RPMI7951 (cell line): Measurements from ENCODE around the gene VAT1L. TPM values are rescaled to one million over a fixed set of nuclear protein-coding genes. Genes with fewer than 3 reads are reported as not detected.

Experiments
- DNase-seq: peaks from one replicate; pipeline ENCODE4 v3.0.0-alpha.2; 2012; ENCODE audit warnings: low read depth
- total RNA-seq: library from RNA; depleted of rRNA; stranded (reverse); fragments of >200 nt; shearing (Covaris generic); gene quantifications from 2 replicates; pipeline ENCODE4 v1.2.3, GENCODE V29; 2014

Gene VAT1L
- total RNA-seq, 1 experiment from 2014 or later, result 62.0 TPM

- no peak for DNase-seq
These were observed 79.7 kb downstream of the VAT1L start for GRCh38 chr16:77868052-77868451.

- peak; percentile 34 for DNase-seq
These were observed 80.1 kb downstream of the VAT1L start for GRCh38 chr16:77868478-77868877.

GRCh38 chr16:77869997-77870813 lies 81.8 kb downstream of the VAT1L start:
- DNase-seq, result peak; percentile 65

- DNase-seq, result no peak
These were observed 83.6 kb downstream of the VAT1L start for GRCh38 chr16:77871932-77872331.

GRCh38 chr16:77873066-77873465 lies 84.7 kb downstream of the VAT1L start:
- no peak for DNase-seq

GRCh38 chr16:77874347-77874746 lies 86.0 kb downstream of the VAT1L start:
- no peak for DNase-seq

- DNase-seq, result no peak
These were observed 88.4 kb downstream of the VAT1L start for GRCh38 chr16:77876776-77877175.

GRCh38 chr16:77877712-77878347 lies 89.5 kb downstream of the VAT1L start:
- peak; percentile 96 for DNase-seq

GRCh38 chr16:77881355-77882030 lies 93.1 kb downstream of the VAT1L start:
- peak; percentile 39 for DNase-seq

GRCh38 chr16:77882358-77882757 lies 94.0 kb downstream of the VAT1L start:
- peak; percentile 44 for DNase-seq

- no peak for DNase-seq
These were observed 97.4 kb downstream of the VAT1L start for GRCh38 chr16:77885571-77886295.

- no peak for DNase-seq
These were observed 100.5 kb downstream of the VAT1L start for GRCh38 chr16:77888871-77889270.

- DNase-seq, result no peak
These were observed 101.7 kb downstream of the VAT1L start for GRCh38 chr16:77890075-77890474.

GRCh38 chr16:77894162-77894561 lies 105.8 kb downstream of the VAT1L start:
- no peak for DNase-seq

- DNase-seq, result no peak
These were observed 107.6 kb downstream of the VAT1L start for GRCh38 chr16:77895962-77896361.

GRCh38 chr16:77896415-77897128 lies 108.2 kb downstream of the VAT1L start:
- peak; percentile 85 for DNase-seq

- DNase-seq, result peak; percentile 45
These were observed 108.7 kb downstream of the VAT1L start for GRCh38 chr16:77897129-77897437.

GRCh38 chr16:77897831-77898605 lies 109.7 kb downstream of the VAT1L start:
- DNase-seq, result peak; percentile 42

GRCh38 chr16:77898671-77899211 lies 110.4 kb downstream of the VAT1L start:
- DNase-seq, result peak; percentile 89

- DNase-seq, result no peak
These were observed 111.1 kb downstream of the VAT1L start for GRCh38 chr16:77899416-77899815.
